Adrenal gland (tissue), 5 donors: Measurements from ENCODE around the gene BMAL1.

Source experiments
- POLR2A ChIP-seq, 2 donors: fragments of 450-650 bp; IDR thresholded peaks; one replicate each; pipeline ENCODE4 v1.6.1; 2017; ENCODE audit warnings: antibody characterized with exemption in 2 of 2, mild to moderate bottlenecking in 2 of 2, moderate library complexity in 1 of 2
- TF ChIP-seq, protein P1 (sequence below), 6 experiments: fragments of 450-650 bp in 4 of 6; fragments of 200-600 bp in 2 of 6; sonication (generic) in 1 of 6; IDR thresholded peaks; 1 replicate in 5 of 6; 2 replicates in 1 of 6; pipeline versions ENCODE4 v1.5.1 to v1.8.0; 2016 to 2021; ENCODE audit warnings: antibody characterized with exemption in 6 of 6, mild to moderate bottlenecking in 2 of 6, moderate library complexity in 1 of 6
- donor health status: DM: no; HTN: no; CAD: no.

- TF ChIP-seq, protein P1, sequence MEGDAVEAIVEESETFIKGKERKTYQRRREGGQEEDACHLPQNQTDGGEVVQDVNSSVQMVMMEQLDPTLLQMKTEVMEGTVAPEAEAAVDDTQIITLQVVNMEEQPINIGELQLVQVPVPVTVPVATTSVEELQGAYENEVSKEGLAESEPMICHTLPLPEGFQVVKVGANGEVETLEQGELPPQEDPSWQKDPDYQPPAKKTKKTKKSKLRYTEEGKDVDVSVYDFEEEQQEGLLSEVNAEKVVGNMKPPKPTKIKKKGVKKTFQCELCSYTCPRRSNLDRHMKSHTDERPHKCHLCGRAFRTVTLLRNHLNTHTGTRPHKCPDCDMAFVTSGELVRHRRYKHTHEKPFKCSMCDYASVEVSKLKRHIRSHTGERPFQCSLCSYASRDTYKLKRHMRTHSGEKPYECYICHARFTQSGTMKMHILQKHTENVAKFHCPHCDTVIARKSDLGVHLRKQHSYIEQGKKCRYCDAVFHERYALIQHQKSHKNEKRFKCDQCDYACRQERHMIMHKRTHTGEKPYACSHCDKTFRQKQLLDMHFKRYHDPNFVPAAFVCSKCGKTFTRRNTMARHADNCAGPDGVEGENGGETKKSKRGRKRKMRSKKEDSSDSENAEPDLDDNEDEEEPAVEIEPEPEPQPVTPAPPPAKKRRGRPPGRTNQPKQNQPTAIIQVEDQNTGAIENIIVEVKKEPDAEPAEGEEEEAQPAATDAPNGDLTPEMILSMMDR (IDR thresholded peaks at IDR 0.05), result no peak
- TF ChIP-seq POLR2A (IDR thresholded peaks at IDR 0.05), result no peak
Measured at GRCh38 chr11:13288375-13289029, 10.9 kb downstream of the BMAL1 start.
